GM10248 (cell line): ENCODE results near the gene TACC2.

Experiments used
- CTCF ChIA-PET: fragments of 300-600 bp; sonication (Branson Sonifier 250); formaldehyde crosslinking; extraction: SDS; loops from one replicate; lab custom pipeline; 2021; ENCODE audit warnings: antibody characterized with exemption; lab: Yijun Ruan, JAX
- POLR2A ChIA-PET: fragments of 350-650 bp; sonication (Branson Sonifier 250); formaldehyde crosslinking; extraction: SDS; loops from one replicate; lab custom pipeline; 2020; ENCODE audit warnings: antibody characterized with exemption; lab: Yijun Ruan, JAX
- DNase-seq: peaks from one replicate; pipeline ENCODE4 v3.0.0; 2012; ENCODE audit errors: extremely low spot score
- TF ChIP-seq, protein P1 (sequence below): IDR thresholded peaks from 2 replicates; pipeline ENCODE4 v1.5.1; 2012; ENCODE audit warnings: mild to moderate bottlenecking, low read depth; ENCODE audit errors: extremely low read depth, missing control alignments, control extremely low read depth

Gene TACC2

DNA sequence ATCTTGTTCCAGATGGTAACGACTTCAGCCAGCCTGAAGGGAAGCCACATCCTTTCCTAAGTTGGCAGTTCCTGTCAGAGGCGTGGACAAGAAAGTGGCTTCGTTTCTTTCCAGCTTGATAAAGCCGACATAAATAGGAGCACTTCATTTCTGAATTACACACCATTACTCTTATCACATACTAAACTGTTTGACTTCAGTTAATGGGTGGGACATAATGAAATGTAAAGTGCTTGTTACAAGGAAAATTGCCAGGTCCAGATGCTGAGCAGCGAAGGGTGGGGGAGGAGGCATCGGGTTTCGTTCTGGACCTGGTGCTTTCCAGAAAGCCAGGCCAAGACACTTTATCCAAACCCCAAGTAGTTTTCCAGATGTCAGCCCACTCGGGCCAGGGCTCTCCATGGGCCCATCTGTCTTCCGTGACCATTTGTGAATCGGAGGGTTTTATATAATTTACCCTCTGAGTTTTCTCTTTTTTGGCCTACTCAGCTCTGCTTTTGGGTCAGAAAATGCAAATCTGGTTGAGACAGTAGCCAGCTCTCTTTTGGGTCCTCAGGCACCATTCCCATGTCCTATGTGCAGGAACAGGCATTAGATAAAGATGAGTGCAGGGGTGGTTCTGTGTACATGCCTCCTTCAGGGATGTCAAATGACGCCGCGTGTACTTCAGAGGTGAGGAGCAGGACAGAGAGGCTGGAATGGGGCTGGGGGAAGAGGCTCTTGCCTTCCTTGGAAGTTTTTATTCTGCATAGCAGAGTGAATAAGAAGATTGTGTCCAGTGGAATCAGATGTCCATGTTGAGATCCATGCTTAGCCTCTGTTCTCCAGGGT is 90.2 kb downstream of the TACC2 start:
- TF ChIP-seq, protein P1, sequence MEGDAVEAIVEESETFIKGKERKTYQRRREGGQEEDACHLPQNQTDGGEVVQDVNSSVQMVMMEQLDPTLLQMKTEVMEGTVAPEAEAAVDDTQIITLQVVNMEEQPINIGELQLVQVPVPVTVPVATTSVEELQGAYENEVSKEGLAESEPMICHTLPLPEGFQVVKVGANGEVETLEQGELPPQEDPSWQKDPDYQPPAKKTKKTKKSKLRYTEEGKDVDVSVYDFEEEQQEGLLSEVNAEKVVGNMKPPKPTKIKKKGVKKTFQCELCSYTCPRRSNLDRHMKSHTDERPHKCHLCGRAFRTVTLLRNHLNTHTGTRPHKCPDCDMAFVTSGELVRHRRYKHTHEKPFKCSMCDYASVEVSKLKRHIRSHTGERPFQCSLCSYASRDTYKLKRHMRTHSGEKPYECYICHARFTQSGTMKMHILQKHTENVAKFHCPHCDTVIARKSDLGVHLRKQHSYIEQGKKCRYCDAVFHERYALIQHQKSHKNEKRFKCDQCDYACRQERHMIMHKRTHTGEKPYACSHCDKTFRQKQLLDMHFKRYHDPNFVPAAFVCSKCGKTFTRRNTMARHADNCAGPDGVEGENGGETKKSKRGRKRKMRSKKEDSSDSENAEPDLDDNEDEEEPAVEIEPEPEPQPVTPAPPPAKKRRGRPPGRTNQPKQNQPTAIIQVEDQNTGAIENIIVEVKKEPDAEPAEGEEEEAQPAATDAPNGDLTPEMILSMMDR, result no peak
- POLR2A ChIA-PET, result interaction anchor here (0.6 kb wide), 1 partner anchor 10 kb away, joined by 3 read pairs; no protein-coding TSS in a partner anchor
- CTCF ChIA-PET, result interaction anchor here (0.8 kb wide), 1 partner anchor 9 kb away, joined by 3 read pairs; no protein-coding TSS in a partner anchor
- no peak for DNase-seq

DNA sequence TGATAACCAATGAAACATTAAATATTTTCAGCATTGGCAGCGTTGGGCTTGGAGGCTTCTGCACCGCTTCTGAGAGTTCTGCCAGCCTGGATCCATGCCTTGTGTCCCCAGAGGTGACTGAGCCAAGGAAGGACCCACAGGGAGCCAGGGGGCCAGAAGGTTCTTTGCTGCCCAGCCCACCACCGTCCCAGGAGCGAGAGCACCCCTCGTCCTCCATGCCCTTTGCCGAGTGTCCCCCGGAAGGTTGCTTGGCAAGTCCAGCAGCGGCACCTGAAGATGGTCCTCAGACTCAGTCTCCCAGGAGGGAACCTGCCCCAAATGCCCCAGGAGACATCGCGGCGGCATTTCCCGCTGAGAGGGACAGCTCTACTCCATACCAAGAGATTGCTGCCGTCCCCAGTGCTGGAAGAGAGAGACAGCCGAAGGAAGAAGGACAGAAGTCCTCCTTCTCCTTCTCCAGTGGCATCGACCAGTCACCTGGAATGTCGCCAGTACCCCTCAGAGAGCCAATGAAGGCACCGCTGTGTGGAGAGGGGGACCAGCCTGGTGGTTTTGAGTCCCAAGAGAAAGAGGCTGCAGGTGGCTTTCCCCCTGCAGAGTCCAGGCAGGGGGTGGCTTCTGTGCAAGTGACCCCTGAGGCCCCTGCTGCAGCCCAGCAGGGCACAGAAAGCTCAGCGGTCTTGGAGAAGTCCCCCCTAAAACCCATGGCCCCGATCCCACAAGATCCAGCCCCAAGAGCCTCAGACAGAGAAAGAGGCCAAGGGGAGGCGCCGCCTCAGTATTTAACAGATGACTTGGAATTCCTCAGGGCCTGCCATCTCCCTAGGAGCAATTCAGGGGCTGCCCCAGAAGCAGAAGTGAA is 93.9 kb downstream of the TACC2 start:
- ChIA-PET CTCF (no interaction called here), POLR2A (no interaction called here)
- no peak for DNase-seq
- TF ChIP-seq, protein P1, result no peak

- CTCF ChIA-PET, result no interaction called here
- TF ChIP-seq, protein P1, result no peak
- no peak for DNase-seq
- POLR2A ChIA-PET, result no interaction called here
Observed at GRCh38 chr10:122083478-122084025, 94.6 kb downstream of the TACC2 start.

DNA sequence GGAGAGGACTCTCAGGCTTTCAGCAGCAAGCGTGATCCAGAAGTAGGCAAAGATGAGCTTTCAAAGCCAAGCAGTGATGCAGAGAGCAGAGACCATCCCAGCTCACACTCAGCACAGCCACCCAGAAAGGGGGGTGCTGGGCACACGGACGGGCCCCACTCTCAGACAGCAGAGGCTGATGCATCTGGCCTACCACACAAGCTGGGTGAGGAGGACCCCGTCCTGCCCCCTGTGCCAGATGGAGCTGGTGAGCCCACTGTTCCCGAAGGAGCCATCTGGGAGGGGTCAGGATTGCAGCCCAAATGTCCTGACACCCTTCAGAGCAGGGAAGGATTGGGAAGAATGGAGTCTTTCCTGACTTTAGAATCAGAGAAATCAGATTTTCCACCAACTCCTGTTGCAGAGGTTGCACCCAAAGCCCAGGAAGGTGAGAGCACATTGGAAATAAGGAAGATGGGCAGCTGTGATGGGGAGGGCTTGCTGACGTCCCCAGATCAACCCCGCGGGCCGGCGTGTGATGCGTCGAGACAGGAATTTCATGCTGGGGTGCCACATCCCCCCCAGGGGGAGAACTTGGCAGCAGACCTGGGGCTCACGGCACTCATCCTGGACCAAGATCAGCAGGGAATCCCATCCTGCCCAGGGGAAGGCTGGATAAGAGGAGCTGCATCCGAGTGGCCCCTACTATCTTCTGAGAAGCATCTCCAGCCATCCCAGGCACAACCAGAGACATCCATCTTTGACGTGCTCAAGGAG is 95.5 kb downstream of the TACC2 start:
- no peak for DNase-seq
- CTCF ChIA-PET, result interaction anchor here (1.4 kb wide), 1 partner anchor 11 kb away, joined by 3 read pairs; no protein-coding TSS in a partner anchor
- TF ChIP-seq, protein P1, result no peak
- POLR2A ChIA-PET, result no interaction called here

DNA sequence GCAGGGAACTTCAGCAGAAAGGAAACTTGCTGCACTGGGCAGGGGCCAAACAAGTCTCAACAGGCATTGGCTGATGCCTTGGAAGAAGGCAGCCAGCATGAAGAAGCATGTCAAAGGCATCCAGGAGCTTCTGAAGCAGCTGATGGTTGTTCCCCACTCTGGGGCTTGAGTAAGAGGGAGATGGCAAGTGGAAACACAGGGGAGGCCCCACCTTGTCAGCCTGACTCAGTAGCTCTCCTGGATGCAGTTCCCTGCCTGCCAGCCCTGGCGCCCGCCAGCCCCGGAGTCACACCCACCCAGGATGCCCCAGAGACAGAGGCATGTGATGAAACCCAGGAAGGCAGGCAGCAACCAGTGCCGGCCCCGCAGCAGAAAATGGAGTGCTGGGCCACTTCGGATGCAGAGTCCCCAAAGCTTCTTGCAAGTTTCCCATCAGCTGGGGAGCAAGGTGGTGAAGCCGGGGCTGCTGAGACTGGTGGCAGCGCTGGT is 96.5 kb downstream of the TACC2 start:
- POLR2A ChIA-PET, result no interaction called here
- CTCF ChIA-PET, result interaction anchor here (1.4 kb wide), 1 partner anchor 12 kb away, joined by 3 read pairs; no protein-coding TSS in a partner anchor
- TF ChIP-seq, protein P1, result no peak
- DNase-seq, result no peak
